IMR-90 (cell line): ENCODE results near the gene ZNHIT2.

Experiments
- BHLHE40 ChIP-seq: fragments of 150-350 bp; IDR thresholded peaks from 2 replicates; pipeline ENCODE4 v1.6.1; 2016; ENCODE audit warnings: mild to moderate bottlenecking, low read depth, low read length
- CEBPB ChIP-seq: IDR thresholded peaks from 2 replicates; pipeline ENCODE4 v1.6.1; 2012; ENCODE audit warnings: low read depth, low read length, improper control_type of control experiment
- CHD1 ChIP-seq: IDR thresholded peaks from 2 replicates; pipeline ENCODE4 v1.6.1; 2012; ENCODE audit warnings: low read depth, low read length, improper control_type of control experiment
- CTCF ChIP-seq: conservative IDR thresholded peaks from 2 replicates; pipeline ENCODE4 v1.5.1; 2012; ENCODE audit warnings: mild to moderate bottlenecking, low read depth, low read length, improper control_type of control experiment
- ELK1 ChIP-seq: fragments of 150-350 bp; IDR thresholded peaks from 2 replicates; pipeline ENCODE4 v1.6.1; 2016; ENCODE audit warnings: low read depth, mild to moderate bottlenecking, low read length, moderate library complexity, borderline replicate concordance
- FOS ChIP-seq: fragments of 150-350 bp; IDR thresholded peaks from 2 replicates; pipeline ENCODE4 v1.6.1; 2016; ENCODE audit warnings: low read depth, low read length
- MAFK ChIP-seq: IDR thresholded peaks from 2 replicates; pipeline ENCODE4 v1.6.1; 2012; ENCODE audit warnings: low read depth, low read length, improper control_type of control experiment
- NFE2L2 ChIP-seq: fragments of 150-350 bp; IDR thresholded peaks from 2 replicates; pipeline ENCODE4 v1.6.1; 2016; ENCODE audit warnings: low read depth, mild to moderate bottlenecking, low read length
- POLR2A ChIP-seq: IDR thresholded peaks from 2 replicates; pipeline ENCODE4 v1.6.1; 2012; ENCODE audit warnings: mild to moderate bottlenecking, low read depth, low read length
- RAD21 ChIP-seq: IDR thresholded peaks from 2 replicates; pipeline ENCODE4 v1.6.1; 2012; ENCODE audit warnings: low read length, improper control_type of control experiment
- RCOR1 ChIP-seq: IDR thresholded peaks from 2 replicates; pipeline ENCODE4 v1.6.1; 2012; ENCODE audit warnings: mild to moderate bottlenecking, low read length, improper control_type of control experiment; ENCODE audit not compliant: insufficient replicate concordance
- RFX5 ChIP-seq: IDR thresholded peaks from 2 replicates; pipeline ENCODE4 v1.8.0; 2012; ENCODE audit warnings: low read depth, mild to moderate bottlenecking, low read length, moderate library complexity
- SMC3 ChIP-seq: fragments of 150-350 bp; IDR thresholded peaks from 2 replicates; pipeline ENCODE4 v1.6.1; 2016; ENCODE audit warnings: low read depth, mild to moderate bottlenecking, antibody characterized with exemption, low read length, moderate library complexity
- USF2 ChIP-seq: fragments of 150-350 bp; IDR thresholded peaks from 2 replicates; pipeline ENCODE4 v1.6.1; 2017; ENCODE audit warnings: mild to moderate bottlenecking, antibody characterized with exemption, low read length, low read depth

GRCh38 chr11:65125197-65126056 lies 7.9 kb upstream of the ZNHIT2 start:
- TF ChIP-seq CTCF (no peak), POLR2A (no peak), CEBPB (no peak), FOS (no peak), RAD21 (no peak), CHD1 (no peak), ELK1 (no peak), USF2 (no peak), MAFK (no peak), SMC3 (no peak), RFX5 (no peak), BHLHE40 (no peak), NFE2L2 (no peak), RCOR1 (no peak)
